GM19239 (cell line): ENCODE measurements around the gene GDPD3.

ENCODE experiments used
- DNase-seq: peaks from one replicate; pipeline ENCODE4 v3.0.0; 2011; ENCODE audit warnings: low spot score; ENCODE audit not compliant: insufficient read length
- FAIRE-seq: peaks from 2 replicates; lab custom pipeline; 2011; peaks lifted over from hg19 to GRCh38; lab: Jason Lieb, UNC

Gene GDPD3

GRCh38 chr16:30113031-30113710, at the start of gene GDPD3:
GDPD3 (minus strand) TSS chr16:30113537; CDS start chr16:30113478, 59 bp downstream.
- FAIRE-seq = no peak
- no peak for DNase-seq

DNA sequence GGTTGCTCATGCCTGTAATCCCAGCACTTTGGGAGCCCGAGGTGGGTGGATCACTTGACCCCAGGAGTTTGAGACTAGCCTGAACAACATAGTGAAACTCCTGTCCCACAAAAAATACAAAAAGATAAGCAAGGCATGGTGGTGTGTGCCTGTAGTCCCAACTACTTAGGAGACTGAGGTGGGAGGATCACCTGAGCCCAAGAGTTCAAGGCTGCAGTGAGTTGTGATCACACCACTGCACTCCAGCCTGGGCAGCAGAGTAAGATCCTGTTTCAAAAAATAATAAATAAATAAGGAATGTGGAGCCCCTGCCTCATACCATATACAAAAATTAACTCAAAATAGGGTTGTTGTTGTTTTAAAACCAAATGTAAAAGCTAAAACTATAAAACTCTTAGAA, 43.9 kb upstream of the GDPD3 start:
- DNase-seq (no peak), FAIRE-seq (no peak)

DNA sequence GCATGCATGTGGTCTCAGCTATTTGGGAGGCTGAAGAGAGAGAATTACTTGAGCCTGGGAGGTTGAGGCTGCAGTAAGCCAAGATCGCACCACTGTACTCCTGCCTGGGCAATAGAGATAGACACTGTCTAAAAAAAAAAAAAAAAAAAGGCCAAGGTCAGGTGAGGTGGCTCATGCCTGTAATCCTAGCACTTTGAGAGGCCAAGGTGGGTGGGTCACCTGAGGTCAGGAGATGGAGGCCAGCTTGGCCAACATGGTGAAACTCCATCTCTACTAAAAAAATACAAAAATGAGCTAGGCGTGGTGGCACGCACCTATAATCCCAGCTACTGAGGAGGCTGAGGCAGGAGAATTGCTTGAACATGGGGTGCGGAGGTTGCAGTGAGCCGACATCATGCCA, 41.9 kb upstream of the GDPD3 start:
- DNase-seq (no peak), FAIRE-seq (no peak)

DNA sequence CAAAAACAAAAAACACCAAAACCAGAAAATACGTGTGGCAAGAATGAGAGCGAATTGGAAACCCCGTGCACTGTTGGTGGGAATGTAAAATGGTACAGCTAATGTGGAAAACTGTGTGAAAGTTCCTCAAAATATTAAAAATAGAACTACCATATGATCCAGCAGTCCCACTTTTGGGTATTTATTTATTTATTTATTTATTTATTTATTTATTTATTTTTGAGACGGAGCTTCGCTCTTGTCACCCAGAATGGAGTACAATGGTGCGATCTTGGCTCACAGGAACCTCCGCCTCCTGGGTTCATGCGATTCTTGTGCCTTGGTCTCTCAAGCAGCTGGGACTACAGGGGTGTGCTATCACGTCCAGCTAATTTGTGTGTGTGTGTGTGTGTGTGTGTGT, 39.2 kb upstream of the GDPD3 start:
- no peak for FAIRE-seq

GRCh38 chr16:30151091-30151490, 37.8 kb upstream of the GDPD3 start:
- DNase-seq (no peak), FAIRE-seq (no peak)

More for the DNA sequence above, 39.2 kb upstream of the GDPD3 start:
- no peak for DNase-seq

GRCh38 chr16:30149250-30149930, 36.1 kb upstream of the GDPD3 start:
- no peak for FAIRE-seq
- DNase-seq = no peak

DNA sequence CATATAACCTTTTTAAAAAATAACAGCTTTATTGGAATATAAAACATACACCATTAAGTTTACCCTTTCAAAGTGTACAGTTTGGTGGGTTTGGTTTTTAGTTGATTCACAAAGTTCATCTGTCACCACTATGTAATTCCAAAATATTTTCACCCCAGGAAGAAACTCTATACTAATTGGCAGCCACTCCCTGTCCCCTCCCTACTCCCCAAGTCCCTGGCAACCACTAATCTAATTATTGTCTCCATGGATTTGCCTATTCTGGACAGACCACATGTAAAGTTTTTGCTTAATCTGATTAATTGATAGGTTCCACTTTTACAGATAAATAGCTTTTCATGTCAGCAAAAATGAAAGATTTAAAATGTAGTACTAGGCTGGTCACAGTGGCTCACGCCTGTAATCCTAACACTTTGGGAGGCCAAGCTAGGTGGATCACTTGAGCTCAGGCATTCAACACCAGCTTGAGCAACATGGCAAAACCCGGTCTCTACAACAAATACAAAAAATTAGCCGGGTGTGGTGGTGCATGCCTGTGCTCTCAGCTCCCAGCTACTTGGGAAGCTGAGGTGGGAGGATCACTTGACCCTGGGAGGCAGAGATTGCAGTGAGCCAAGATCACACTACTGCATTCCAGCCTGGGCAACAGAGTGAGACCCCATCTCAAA, 34.6 kb upstream of the GDPD3 start:
- no peak for FAIRE-seq
- no peak for DNase-seq

- no peak for FAIRE-seq
Measured at GRCh38 chr16:30145657-30146056, 32.3 kb upstream of the GDPD3 start.

GRCh38 chr16:30144917-30145316, 31.6 kb upstream of the GDPD3 start:
- no peak for FAIRE-seq
- no peak for DNase-seq

More at GRCh38 chr16:30145657-30146056, 32.3 kb upstream of the GDPD3 start:
- DNase-seq = no peak

DNA sequence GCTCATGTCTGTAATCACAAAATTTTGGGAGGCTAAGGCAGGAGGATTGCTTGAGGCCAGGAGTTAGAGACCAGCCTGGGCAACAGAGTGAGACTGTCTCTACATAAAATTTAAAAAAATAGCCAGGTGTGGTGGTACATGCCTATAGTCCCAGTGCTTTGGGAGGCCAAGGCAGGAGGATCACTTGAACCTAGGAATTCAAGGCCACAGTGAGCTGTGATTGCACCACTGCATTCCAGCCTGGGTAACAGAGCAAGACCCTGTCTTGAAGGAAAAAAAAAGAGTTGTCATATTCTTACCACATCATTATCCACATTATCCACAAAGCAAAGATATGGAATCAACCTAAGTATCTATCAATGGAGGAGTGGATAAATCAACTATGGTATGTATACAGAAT, 30.7 kb upstream of the GDPD3 start:
- FAIRE-seq (no peak), DNase-seq (no peak)

DNA sequence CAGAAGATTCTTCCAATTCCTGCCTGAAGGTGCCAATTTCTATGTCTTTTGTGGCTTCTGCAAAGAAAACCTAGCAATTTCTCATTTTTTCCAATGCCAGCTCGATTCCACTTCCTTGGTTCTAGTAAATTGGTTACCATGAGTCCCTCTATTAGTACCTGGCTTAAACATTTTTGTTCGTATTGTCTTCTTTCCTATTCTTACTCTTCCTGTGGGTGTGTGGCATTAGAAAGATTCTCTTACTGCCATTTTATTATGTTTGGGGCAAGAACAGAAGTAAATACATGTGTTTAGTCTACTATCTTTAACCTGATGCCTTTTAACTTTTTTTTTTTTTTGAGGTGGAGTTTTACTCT, 30.0 kb upstream of the GDPD3 start:
- no peak for FAIRE-seq
- DNase-seq = no peak

GRCh38 chr16:30142672-30143346, 29.5 kb upstream of the GDPD3 start:
- DNase-seq (no peak), FAIRE-seq (peak; percentile 64)

DNA sequence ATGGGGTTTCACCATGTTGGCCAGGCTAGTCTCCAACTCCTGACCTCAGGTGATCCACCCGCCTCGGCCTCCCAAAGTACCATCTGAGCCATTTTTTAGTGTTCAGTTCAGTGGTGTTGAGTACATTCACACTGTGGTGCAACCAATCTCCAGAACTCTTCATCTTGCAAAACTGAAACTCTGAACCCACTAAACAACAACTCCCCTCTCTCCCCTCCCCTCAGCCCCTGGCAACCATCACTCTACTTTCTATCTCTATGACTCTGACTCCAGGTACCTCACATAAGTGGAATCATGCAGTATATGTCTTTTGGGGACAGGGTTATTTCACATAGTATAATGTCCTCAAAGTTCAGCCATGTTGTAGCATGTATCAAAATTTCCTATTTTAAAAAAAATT, 28.4 kb upstream of the GDPD3 start:
- DNase-seq (no peak), FAIRE-seq (no peak)

DNA sequence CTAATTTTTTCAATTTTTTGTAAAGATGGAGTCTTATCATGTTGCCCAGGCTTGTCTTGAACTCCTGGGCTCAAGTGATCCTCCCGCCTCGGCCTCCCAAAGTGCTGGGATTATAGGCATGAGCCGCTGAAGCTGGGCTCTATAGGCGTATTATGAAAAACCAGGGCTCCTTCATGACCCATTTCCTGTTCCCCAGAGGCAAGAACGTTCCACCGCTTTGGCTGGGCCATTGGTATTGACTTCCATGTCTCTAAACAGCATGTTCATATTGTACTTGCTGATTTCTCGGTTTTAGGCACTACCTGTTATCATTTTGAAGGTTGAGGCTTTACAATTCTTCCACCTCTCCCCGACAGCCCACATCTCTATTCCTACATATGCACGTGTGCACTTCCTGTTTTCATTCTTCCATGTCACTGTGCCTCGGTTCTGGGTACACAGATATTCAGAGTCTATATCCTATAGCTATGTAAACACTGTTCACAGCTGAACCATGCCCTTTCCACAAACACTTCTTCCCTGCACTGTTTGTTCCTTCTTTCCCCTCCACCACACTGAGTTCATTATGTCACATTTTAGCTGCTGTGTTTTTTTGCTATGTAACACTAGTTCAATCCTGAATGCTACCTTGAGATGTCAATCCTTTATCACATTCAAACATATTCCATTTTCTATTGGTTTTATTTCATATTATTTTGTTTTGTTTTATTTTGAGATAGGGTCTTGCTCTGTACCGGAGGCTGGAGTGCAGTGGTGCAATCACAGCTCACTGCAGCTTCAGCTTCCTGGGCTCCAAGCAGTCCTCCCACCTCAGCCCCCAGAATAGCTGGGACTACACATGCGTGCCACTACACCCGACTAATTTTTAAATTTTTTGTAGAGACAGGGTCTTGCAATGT, 26.5 kb upstream of the GDPD3 start:
- no peak for DNase-seq
- FAIRE-seq = no peak

DNA sequence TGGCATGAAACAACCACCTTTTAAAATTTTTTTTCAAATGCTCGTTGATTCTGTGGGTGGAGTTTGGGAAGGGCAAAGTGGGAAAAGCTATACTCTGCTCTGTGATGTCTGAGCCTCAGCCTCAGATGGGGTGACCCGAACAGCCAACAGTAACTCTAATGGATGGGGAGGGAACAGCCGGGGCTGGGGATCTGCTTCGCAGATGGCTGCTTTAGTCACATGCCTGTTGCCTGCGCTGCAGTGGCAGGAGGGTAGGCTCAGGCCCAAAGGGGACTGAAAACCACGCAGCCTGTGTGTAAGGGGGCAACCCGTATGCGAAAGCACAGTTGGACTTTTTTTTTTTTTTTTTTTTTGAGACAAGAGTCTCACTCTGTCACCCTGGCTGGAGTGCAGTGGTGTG, 24.6 kb upstream of the GDPD3 start:
- DNase-seq = no peak
- no peak for FAIRE-seq

GRCh38 chr16:30136971-30137605, 23.8 kb upstream of the GDPD3 start:
- FAIRE-seq = no peak

DNA sequence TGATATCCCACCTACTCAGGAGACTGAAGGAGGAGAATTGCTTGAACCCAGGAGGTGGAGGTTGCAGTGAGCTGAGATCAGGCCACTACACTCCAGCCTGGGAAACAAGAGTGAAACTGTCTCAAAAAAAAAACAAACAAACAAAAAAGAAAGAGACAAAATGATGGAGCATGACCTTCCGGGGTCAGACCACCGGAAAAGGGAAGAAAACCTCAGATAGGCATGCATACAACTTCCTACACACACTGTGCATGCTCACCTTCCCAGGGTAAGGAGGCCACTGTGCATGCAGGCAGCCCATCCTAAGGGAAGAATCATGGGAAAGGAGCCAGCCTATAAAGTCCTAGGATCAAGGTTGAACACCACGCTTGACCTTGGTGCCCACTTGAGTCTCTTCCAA, 19.3 kb upstream of the GDPD3 start:
- FAIRE-seq (no peak), DNase-seq (no peak)

More at GRCh38 chr16:30136971-30137605, 23.8 kb upstream of the GDPD3 start:
- no peak for DNase-seq

- FAIRE-seq (no peak), DNase-seq (no peak)
Measured at GRCh38 chr16:30131869-30132475, 18.6 kb upstream of the GDPD3 start.

DNA sequence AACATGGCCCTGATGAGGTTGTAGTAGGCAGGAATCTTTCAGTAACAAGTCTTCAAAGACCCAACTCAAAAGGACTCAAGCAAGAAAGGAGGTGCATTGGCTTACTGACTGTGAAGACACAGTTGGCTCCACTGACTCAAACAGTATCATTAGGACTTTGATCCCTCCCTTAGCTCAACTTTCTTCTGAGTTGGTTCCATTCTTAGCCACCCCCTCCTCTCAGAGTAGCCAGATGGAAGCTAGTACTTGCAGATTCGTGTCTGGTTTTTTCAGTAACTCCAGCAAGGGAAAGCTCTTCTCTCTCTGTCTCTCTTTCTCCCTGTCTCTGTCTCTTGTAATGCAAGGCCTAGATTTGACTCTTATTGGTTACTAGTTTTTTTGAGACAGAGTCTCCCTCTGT, 14.7 kb upstream of the GDPD3 start:
- DNase-seq (no peak), FAIRE-seq (no peak)
